Choroid plexus epithelial cell (primary cell): ENCODE measurements around the gene CAVIN2.

Experiments
- DNase-seq: peaks from one replicate; pipeline ENCODE4 v3.0.0-alpha.2; 2010; ENCODE audit warnings: low read depth
- H3K4me3 ChIP-seq: 2 replicates; pipeline ENCODE4 v1.5.1; 2011; ENCODE audit warnings: low read depth, mild to moderate bottlenecking, control low read depth, low read length, moderate library complexity
- TF ChIP-seq, protein P1 (sequence below): conservative IDR thresholded peaks from 2 replicates; pipeline ENCODE4 v1.5.1; 2011; ENCODE audit warnings: low read depth, mild to moderate bottlenecking, control low read depth, inconsistent platforms, low read length, moderate library complexity

The CAVIN2 gene, protein sequence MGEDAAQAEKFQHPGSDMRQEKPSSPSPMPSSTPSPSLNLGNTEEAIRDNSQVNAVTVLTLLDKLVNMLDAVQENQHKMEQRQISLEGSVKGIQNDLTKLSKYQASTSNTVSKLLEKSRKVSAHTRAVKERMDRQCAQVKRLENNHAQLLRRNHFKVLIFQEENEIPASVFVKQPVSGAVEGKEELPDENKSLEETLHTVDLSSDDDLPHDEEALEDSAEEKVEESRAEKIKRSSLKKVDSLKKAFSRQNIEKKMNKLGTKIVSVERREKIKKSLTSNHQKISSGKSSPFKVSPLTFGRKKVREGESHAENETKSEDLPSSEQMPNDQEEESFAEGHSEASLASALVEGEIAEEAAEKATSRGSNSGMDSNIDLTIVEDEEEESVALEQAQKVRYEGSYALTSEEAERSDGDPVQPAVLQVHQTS

DNA sequence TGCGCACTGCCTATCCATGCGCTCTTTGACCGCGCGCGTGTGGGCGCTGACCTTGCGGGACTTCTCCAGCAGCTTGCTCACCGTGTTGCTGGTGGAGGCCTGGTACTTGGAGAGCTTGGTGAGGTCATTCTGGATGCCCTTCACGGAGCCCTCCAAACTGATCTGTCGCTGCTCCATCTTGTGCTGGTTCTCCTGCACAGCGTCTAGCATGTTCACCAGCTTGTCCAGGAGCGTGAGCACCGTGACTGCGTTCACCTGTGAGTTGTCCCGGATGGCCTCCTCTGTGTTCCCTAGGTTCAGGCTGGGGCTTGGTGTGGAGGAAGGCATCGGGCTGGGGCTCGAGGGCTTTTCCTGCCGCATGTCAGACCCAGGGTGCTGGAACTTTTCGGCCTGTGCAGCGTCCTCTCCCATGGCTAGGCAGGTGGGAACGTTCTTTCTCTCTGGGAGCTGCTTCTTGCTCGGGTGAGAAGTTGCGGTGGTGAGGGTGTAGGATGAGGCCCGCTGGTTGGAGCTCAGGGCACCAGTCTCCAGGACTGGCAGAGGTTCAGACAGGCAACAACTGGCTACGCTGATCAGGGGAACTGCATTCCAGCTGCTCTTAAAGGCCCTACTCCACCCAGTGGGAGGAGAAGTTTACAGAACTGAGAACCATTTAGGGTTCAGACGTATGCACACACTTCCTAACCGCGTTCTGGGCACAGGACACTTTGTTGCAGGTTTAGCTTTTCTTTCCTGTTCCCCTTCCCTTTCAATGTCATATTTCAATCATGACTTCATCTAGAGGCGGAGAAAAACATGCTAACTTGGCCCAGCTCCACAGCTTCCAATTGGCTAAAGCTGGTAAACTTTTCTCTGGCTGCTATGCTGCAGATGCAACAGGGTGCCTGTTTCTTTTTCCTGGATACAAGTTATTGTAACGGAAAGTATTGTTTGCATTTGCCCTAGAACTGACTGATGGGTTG, at the start of gene CAVIN2:
TSS of gene CAVIN2 (minus strand) at position 574 of the 962 bp plus-strand sequence. CDS start at position 411, 163 bp downstream.
- H3K4me3 ChIP-seq, result peak within 1 kb of the TSS; percentile 59
- TF ChIP-seq, protein P1, sequence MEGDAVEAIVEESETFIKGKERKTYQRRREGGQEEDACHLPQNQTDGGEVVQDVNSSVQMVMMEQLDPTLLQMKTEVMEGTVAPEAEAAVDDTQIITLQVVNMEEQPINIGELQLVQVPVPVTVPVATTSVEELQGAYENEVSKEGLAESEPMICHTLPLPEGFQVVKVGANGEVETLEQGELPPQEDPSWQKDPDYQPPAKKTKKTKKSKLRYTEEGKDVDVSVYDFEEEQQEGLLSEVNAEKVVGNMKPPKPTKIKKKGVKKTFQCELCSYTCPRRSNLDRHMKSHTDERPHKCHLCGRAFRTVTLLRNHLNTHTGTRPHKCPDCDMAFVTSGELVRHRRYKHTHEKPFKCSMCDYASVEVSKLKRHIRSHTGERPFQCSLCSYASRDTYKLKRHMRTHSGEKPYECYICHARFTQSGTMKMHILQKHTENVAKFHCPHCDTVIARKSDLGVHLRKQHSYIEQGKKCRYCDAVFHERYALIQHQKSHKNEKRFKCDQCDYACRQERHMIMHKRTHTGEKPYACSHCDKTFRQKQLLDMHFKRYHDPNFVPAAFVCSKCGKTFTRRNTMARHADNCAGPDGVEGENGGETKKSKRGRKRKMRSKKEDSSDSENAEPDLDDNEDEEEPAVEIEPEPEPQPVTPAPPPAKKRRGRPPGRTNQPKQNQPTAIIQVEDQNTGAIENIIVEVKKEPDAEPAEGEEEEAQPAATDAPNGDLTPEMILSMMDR, result peak; percentile 26
- peak; percentile 93 for DNase-seq

DNA sequence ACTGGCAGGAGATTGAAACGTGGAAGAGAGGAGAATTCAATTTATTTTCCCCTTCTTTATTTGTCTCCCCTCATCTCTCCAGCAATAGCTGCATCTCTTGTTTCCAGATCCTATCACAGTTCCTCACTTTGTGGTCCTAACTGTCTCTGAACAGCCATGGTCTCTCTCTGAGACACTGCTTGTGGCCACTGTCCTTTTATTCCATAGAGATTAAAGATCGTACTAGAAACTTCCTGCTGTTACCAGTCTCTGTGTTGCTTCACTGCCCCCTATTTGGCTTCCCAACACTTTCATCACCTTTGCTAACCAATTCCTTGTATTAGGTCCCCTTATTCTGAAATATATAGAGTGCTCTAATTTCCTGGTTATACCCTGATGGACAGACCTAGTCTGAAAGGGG, 48.9 kb upstream of the CAVIN2 start:
- DNase-seq, result no peak
- no peak overlapping the region for H3K4me3 ChIP-seq
- TF ChIP-seq, protein P1, result no peak

DNA sequence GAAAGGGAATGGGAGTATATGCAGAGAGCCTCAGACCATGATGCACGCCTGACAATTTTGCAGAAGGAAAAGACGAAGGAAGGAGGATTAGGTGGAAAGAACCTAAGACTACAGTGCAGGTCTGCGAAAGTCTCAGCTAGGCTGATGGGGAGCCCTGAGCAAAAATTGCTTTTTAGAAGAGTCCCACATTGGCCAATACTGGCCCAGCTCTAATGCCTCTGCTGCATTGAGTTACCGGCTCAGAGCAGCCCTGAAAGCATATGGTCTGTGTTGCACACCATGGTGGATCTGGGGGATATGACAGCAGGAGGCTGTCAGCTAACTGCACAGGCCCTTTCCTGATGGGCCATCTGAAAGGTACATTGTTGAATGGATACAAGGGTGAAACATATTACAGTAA, 48.3 kb upstream of the CAVIN2 start:
- no peak overlapping the region for H3K4me3 ChIP-seq
- DNase-seq, result no peak
- TF ChIP-seq, protein P1, result no peak

DNA sequence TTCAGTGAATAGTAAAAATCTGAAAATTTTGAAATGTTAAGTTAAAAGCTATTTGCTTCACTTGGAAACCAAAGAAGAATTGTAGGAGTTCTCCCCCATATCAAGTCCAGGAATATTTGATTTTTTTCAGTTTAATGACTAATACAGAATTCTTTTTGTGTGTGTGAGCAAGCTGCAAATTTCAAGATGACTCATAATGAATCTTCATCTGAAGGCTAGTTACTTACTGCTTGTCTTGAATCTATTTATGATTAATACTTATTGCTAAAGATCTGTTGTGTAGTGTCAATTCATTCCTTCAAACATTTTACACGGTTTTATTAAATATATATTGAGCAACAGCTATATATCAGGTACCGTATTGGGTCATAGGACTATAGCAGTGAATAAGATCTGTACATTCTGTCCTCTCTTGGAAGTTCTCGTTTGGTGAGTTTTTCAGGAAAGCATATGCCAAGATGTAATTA, 47.8 kb upstream of the CAVIN2 start:
- H3K4me3 ChIP-seq, result no peak overlapping the region
- TF ChIP-seq, protein P1, result no peak
- peak; percentile 73 for DNase-seq

DNA sequence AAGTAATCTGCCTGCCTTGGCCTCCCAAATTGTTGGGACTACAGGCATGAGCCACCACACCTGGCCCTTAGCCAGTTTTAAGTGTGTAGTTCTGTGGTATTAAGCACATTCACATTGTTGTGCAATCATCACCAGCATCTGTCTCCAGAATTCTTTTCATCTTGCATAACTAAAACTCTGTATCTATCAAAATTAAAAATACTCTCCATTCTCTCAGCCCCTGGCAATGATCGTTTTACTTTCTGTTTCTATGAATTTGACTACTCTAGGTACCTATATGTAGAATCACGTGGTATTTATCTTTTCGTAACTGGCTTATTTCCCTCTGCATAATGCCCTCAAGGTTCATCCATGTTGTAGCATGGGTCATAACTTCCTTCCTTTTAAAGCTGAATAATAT, 45.5 kb upstream of the CAVIN2 start:
- TF ChIP-seq, protein P1, result no peak

DNA sequence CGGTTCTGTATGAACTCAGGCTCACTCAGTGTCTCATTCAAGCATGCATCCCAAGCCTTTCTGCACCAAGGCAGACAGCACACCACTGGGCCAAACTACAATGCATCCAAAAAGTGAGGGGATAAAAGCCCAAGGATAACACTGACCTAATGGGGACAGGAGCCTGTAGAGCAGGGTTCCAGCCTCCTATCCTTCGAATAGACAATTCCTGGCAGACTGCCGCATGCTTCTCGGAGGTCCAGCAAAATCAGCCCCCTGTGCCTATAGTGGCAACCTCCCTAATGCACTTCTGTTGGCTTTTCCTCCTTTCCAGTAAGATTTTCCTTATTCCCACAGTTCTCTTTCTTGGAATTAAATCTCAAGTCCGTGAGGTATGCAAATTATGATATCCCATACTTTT, 44.8 kb upstream of the CAVIN2 start:
- no peak for DNase-seq
- TF ChIP-seq, protein P1, result no peak
- no peak overlapping the region for H3K4me3 ChIP-seq

More for the DNA sequence above, 45.5 kb upstream of the CAVIN2 start:
- H3K4me3 ChIP-seq, result no peak overlapping the region
- peak; percentile 96 for DNase-seq
